Measurements from ENCODE around the gene HUS1.

DNA sequence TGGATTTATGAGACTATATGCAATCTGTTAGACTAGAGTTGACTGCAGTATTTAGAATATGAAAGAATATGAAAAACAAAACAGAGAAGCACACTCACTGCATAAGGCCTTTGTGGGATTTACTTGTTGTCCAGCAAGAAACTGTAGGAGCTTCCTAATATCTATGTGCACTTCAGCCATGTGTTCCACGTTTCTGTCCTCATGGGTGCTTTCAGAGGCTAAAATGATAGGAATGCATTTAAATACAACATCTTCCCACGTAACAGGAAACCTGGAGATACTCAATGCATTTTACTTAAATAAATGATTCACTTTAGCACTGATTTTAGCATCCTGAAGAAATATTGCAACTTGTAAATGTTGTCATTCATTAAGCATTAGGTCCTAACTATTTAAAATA, 11.7 kb downstream of the HUS1 start:
- TF ChIP-seq EZH2 (IDR thresholded peaks at IDR 0.05; ENCODE audit: borderline replicate concordance), result no peak
- TF ChIP-seq, protein P1, sequence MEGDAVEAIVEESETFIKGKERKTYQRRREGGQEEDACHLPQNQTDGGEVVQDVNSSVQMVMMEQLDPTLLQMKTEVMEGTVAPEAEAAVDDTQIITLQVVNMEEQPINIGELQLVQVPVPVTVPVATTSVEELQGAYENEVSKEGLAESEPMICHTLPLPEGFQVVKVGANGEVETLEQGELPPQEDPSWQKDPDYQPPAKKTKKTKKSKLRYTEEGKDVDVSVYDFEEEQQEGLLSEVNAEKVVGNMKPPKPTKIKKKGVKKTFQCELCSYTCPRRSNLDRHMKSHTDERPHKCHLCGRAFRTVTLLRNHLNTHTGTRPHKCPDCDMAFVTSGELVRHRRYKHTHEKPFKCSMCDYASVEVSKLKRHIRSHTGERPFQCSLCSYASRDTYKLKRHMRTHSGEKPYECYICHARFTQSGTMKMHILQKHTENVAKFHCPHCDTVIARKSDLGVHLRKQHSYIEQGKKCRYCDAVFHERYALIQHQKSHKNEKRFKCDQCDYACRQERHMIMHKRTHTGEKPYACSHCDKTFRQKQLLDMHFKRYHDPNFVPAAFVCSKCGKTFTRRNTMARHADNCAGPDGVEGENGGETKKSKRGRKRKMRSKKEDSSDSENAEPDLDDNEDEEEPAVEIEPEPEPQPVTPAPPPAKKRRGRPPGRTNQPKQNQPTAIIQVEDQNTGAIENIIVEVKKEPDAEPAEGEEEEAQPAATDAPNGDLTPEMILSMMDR (IDR thresholded peaks at IDR 0.05; ENCODE audit: poor library complexity), result no peak
- no peak for TF ChIP-seq EZH2phosphoT487 (IDR thresholded peaks at IDR 0.05; ENCODE audit: low read depth, severe bottlenecking, unreplicated experiment)

All from hepatocyte (in vitro differentiated cells).